ENCODE results near the gene SRP68. TPM values are rescaled to one million over a fixed set of nuclear protein-coding genes. Genes with fewer than 3 reads are reported as not detected.

Gene SRP68
- total RNA-seq, 1 experiment from 2014 or later: 90.7 TPM

DNA sequence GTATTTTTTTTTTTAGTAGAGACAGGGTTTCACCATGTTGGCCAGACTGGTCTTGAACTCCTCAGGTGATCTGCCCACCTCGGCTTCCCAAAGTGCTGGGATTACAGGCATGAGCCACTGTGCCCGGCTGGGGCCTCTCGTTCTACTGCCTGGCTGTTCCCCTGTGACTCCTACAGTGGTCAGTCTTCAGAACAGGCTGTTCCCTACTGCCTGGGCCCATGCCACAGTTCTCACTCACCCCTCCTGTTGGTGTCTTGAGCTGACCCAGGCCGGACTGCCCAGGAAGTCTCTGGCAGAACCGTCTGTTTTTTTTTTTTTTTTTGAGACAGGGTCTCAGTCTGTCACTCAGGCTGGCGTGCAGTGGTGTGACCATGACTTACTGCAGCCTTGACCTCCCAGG lies 68.4 kb downstream of the SRP68 start (continued):
- TF ChIP-seq, protein P1, sequence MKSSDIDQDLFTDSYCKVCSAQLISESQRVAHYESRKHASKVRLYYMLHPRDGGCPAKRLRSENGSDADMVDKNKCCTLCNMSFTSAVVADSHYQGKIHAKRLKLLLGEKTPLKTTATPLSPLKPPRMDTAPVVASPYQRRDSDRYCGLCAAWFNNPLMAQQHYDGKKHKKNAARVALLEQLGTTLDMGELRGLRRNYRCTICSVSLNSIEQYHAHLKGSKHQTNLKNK (CRISPR knock-in tag; IDR thresholded peaks at IDR 0.05): no peak
- no peak for TF ChIP-seq RORB (CRISPR knock-in tag; IDR thresholded peaks at IDR 0.05)
- TF ChIP-seq TCF7 (CRISPR knock-in tag; IDR thresholded peaks at IDR 0.05; ENCODE audit: low read depth): no peak
- TF ChIP-seq, protein P2, sequence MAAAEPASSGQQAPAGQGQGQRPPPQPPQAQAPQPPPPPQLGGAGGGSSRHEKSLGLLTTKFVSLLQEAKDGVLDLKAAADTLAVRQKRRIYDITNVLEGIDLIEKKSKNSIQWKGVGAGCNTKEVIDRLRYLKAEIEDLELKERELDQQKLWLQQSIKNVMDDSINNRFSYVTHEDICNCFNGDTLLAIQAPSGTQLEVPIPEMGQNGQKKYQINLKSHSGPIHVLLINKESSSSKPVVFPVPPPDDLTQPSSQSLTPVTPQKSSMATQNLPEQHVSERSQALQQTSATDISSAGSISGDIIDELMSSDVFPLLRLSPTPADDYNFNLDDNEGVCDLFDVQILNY (CRISPR knock-in tag; IDR thresholded peaks at IDR 0.05): no peak
- TF ChIP-seq, protein P3, sequence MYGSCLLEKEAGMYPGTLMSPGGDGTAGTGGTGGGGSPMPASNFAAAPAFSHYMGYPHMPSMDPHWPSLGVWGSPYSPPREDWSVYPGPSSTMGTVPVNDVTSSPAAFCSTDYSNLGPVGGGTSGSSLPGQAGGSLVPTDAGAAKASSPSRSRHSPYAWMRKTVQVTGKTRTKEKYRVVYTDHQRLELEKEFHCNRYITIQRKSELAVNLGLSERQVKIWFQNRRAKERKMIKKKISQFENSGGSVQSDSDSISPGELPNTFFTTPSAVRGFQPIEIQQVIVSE (CRISPR knock-in tag; IDR thresholded peaks at IDR 0.05; ENCODE audit: borderline replicate concordance): no peak
- TF ChIP-seq, protein P4, sequence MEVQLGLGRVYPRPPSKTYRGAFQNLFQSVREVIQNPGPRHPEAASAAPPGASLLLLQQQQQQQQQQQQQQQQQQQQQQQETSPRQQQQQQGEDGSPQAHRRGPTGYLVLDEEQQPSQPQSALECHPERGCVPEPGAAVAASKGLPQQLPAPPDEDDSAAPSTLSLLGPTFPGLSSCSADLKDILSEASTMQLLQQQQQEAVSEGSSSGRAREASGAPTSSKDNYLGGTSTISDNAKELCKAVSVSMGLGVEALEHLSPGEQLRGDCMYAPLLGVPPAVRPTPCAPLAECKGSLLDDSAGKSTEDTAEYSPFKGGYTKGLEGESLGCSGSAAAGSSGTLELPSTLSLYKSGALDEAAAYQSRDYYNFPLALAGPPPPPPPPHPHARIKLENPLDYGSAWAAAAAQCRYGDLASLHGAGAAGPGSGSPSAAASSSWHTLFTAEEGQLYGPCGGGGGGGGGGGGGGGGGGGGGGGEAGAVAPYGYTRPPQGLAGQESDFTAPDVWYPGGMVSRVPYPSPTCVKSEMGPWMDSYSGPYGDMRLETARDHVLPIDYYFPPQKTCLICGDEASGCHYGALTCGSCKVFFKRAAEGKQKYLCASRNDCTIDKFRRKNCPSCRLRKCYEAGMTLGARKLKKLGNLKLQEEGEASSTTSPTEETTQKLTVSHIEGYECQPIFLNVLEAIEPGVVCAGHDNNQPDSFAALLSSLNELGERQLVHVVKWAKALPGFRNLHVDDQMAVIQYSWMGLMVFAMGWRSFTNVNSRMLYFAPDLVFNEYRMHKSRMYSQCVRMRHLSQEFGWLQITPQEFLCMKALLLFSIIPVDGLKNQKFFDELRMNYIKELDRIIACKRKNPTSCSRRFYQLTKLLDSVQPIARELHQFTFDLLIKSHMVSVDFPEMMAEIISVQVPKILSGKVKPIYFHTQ (CRISPR knock-in tag; IDR thresholded peaks at IDR 0.05): no peak
- no peak for TF ChIP-seq RELA (CRISPR knock-in tag; IDR thresholded peaks at IDR 0.05; ENCODE audit: borderline replicate concordance)
- no peak for TF ChIP-seq JAZF1 (CRISPR knock-in tag; IDR thresholded peaks at IDR 0.05)

DNA sequence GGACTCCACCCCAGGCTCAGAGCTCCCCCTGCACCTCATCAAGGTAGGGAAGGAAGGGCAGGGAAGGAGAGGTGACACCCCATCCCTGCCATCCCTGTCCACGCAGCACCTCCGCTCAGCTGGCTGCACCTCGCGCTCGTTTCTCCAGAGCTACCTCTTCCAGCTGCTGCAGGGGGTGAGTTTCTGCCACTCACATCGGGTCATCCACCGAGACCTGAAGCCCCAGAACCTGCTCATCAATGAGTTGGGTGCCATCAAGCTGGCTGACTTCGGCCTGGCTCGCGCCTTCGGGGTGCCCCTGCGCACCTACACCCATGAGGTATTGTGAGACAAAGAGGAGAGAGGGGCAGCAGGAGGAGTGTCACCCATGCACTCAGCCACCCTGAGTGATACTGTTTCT lies 70.2 kb downstream of the SRP68 start:
- no peak overlapping the region for H3K4me3 Mint-ChIP-seq
- H3K27me3 Mint-ChIP-seq (ENCODE audit: low read depth): no peaks in the 10 kb centered on the region
- ChIA-PET CTCF (interaction anchor here (1.0 to 6.0 kb wide), 5 partner anchors 9 to 96 kb away, joined by 3 to 112 read pairs (median 5); partner anchors contain the start of gene MRPL38), POLR2A (no interaction called here)
- peaks cover 9% of the 10 kb centered on the region for H3K4me1 Mint-ChIP-seq
- H3K27ac Mint-ChIP-seq: no peak overlapping the region
- ATAC-seq (no peak), DNase-seq (ENCODE audit: low spot score) (no peak)
- no peaks in the 10 kb centered on the region for H3K9me3 Mint-ChIP-seq
- no peaks in the 10 kb centered on the region for H3K36me3 Mint-ChIP-seq
- TF ChIP-seq ATF1 (CRISPR knock-in tag; IDR thresholded peaks at IDR 0.05): no peak
- TF ChIP-seq PRRX2 (CRISPR knock-in tag; IDR thresholded peaks at IDR 0.05): no peak
- TF ChIP-seq ZNF232 (CRISPR knock-in tag; IDR thresholded peaks at IDR 0.05): no peak
- TF ChIP-seq SP1 (CRISPR knock-in tag; conservative IDR thresholded peaks at IDR 0.05): no peak
- TF ChIP-seq MYBL2 (CRISPR knock-in tag; IDR thresholded peaks at IDR 0.05): no peak
- no peak for TF ChIP-seq TCF7 (CRISPR knock-in tag; IDR thresholded peaks at IDR 0.05; ENCODE audit: low read depth)
- TF ChIP-seq MXD4 (CRISPR knock-in tag; IDR thresholded peaks at IDR 0.05; ENCODE audit: borderline replicate concordance): no peak
- TF ChIP-seq ZNF263 (CRISPR knock-in tag; IDR thresholded peaks at IDR 0.05; ENCODE audit: low read depth): no peak
- no peak for TF ChIP-seq TEAD1 (CRISPR knock-in tag; IDR thresholded peaks at IDR 0.05)
- no peak for TF ChIP-seq ZNF121 (CRISPR knock-in tag; IDR thresholded peaks at IDR 0.05)
- TF ChIP-seq, protein P3 (CRISPR knock-in tag; IDR thresholded peaks at IDR 0.05; ENCODE audit: borderline replicate concordance): no peak
- no peak for TF ChIP-seq ESRRA (CRISPR knock-in tag; IDR thresholded peaks at IDR 0.05; ENCODE audit: borderline replicate concordance)
- TF ChIP-seq, protein P5, sequence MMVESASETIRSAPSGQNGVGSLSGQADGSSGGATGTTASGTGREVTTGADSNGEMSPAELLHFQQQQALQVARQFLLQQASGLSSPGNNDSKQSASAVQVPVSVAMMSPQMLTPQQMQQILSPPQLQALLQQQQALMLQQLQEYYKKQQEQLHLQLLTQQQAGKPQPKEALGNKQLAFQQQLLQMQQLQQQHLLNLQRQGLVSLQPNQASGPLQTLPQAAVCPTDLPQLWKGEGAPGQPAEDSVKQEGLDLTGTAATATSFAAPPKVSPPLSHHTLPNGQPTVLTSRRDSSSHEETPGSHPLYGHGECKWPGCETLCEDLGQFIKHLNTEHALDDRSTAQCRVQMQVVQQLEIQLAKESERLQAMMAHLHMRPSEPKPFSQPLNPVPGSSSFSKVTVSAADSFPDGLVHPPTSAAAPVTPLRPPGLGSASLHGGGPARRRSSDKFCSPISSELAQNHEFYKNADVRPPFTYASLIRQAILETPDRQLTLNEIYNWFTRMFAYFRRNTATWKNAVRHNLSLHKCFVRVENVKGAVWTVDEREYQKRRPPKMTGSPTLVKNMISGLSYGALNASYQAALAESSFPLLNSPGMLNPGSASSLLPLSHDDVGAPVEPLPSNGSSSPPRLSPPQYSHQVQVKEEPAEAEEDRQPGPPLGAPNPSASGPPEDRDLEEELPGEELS (CRISPR knock-in tag; IDR thresholded peaks at IDR 0.05): no peak
- TF ChIP-seq, protein P6, sequence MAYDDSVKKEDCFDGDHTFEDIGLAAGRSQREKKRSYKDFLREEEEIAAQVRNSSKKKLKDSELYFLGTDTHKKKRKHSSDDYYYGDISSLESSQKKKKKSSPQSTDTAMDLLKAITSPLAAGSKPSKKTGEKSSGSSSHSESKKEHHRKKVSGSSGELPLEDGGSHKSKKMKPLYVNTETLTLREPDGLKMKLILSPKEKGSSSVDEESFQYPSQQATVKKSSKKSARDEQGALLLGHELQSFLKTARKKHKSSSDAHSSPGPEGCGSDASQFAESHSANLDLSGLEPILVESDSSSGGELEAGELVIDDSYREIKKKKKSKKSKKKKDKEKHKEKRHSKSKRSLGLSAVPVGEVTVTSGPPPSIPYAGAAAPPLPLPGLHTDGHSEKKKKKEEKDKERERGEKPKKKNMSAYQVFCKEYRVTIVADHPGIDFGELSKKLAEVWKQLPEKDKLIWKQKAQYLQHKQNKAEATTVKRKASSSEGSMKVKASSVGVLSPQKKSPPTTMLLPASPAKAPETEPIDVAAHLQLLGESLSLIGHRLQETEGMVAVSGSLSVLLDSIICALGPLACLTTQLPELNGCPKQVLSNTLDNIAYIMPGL (CRISPR knock-in tag; IDR thresholded peaks at IDR 0.05): no peak
- TF ChIP-seq, protein P7, sequence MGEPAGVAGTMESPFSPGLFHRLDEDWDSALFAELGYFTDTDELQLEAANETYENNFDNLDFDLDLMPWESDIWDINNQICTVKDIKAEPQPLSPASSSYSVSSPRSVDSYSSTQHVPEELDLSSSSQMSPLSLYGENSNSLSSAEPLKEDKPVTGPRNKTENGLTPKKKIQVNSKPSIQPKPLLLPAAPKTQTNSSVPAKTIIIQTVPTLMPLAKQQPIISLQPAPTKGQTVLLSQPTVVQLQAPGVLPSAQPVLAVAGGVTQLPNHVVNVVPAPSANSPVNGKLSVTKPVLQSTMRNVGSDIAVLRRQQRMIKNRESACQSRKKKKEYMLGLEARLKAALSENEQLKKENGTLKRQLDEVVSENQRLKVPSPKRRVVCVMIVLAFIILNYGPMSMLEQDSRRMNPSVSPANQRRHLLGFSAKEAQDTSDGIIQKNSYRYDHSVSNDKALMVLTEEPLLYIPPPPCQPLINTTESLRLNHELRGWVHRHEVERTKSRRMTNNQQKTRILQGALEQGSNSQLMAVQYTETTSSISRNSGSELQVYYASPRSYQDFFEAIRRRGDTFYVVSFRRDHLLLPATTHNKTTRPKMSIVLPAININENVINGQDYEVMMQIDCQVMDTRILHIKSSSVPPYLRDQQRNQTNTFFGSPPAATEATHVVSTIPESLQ (CRISPR knock-in tag; IDR thresholded peaks at IDR 0.05): no peak
- TF ChIP-seq SOX15 (CRISPR knock-in tag; IDR thresholded peaks at IDR 0.05): no peak
